Activated T-helper 2 cell treated with anti-CD3 and anti-CD28 coated beads, Interferon-gamma antibody, Interleukin-2, Interleukin-4, amounts not matched to agents 10 μg/mL and 5 μg/mL and 100 μg/mL, durations not matched to agents 14 hours and 24 hours and 36 hours (primary cell): ENCODE results near the gene HEXA. TPM values are rescaled to one million over a fixed set of nuclear protein-coding genes. Genes with fewer than 3 reads are reported as not detected.
A peak's percentile ranks its signal among the peaks of the same experiment; 100 is the strongest.

ENCODE experiments used
- DNase-seq: peaks from one replicate; pipeline ENCODE4 v3.0.0; 2021; ENCODE audit warnings: low spot score
- H3K27ac Mint-ChIP-seq: one replicate; pipeline ENCODE4 v1.8.0; 2021; ENCODE audit warnings: mixed read lengths
- H3K27me3 Mint-ChIP-seq: one replicate; pipeline ENCODE4 v1.8.0; 2021; ENCODE audit warnings: low read depth, mixed read lengths
- H3K36me3 Mint-ChIP-seq: one replicate; pipeline ENCODE4 v1.8.0; 2021; ENCODE audit warnings: low read depth, mixed read lengths
- H3K4me1 Mint-ChIP-seq: one replicate; pipeline ENCODE4 v1.8.0; 2021; ENCODE audit warnings: low read depth, mixed read lengths
- H3K4me3 Mint-ChIP-seq: one replicate; pipeline ENCODE4 v1.8.0; 2021; ENCODE audit warnings: low read depth, mild to moderate bottlenecking, moderate library complexity, mixed read lengths
- H3K9me3 Mint-ChIP-seq: one replicate; pipeline ENCODE4 v1.8.0; 2021; ENCODE audit warnings: mixed read lengths
- intact Hi-C: fragments of 100-400 bp; cut with micrococcal nuclease; formaldehyde crosslinking; loops from one replicate; pipeline ENCODE4 v1.15.1; 2023
- total RNA-seq: library from RNA; stranded (reverse); gene quantifications from 2 replicates; pipeline ENCODE4 v1.2.3, GENCODE V29; 2022

Gene HEXA
- total RNA-seq, 1 donor from 2014 or later = 63.4 TPM

DNA sequence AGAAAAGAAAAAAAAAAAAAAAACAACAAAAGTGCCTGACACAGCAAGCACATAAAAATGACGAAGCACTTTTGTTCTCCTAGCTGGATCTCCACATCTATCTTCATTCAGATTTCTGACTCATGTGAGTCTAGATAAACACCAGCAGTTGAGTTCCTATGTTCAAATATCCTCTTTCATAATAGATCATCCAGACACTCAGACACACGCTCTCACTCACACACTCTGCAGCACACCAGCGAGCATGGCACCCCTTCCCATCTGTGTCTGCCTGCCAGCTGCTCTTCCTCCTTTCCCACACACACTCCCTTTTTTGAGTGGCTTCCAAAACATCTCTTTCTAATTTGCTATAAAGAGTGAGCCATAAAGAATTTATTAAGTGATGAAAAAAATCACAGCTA lies 36.0 kb downstream of the HEXA start:
- Mint-ChIP-seq H3K4me3 (no peak overlapping the region), H3K27me3 (no peaks in the 10 kb centered on the region), H3K36me3 (peaks cover 3% of the 10 kb centered on the region), H3K9me3 (no peaks in the 10 kb centered on the region), H3K4me1 (no peaks in the 10 kb centered on the region), H3K27ac (no peak overlapping the region)
- intact Hi-C loops = no loop called here
- no peak for DNase-seq

DNA sequence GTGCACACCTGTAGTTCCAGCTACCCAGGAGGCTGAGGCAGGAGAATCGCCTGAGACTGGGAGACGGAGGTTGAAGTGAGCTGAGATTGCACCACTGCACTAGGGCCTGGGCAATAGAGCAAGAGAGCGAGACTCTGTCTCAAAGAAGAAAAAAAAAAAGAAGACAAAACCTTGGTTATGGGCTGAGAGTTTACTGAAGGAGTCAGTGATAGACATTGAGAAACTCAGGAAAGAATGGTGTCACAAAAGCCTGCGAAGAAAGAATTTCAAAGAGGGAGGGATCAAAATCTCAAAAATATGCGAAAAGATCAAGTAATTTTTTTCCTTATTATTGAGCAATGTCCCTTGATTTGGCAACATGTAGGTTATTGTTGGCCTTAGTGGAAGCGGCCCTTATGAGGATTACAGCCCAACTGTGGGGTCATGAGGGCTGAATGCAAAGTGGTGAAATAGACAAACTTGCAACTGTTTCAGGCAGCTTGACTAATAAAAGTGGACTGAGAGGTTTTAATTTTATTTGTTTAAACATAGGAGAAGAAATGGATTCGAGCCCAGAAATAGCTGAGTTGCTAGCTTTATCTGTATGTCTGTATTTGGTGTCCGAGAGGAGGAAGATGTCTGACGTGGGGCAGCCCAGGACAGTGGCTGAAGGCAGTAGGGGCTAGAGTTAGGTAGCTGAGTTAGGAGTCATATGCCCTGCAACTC lies 37.0 kb downstream of the HEXA start:
- Mint-ChIP-seq H3K27me3 (no peaks in the 10 kb centered on the region), H3K4me3 (no peak overlapping the region), H3K36me3 (peaks cover 3% of the 10 kb centered on the region), H3K27ac (no peak overlapping the region), H3K9me3 (no peaks in the 10 kb centered on the region), H3K4me1 (no peaks in the 10 kb centered on the region)
- no peak for DNase-seq
- intact Hi-C loops = no loop called here

DNA sequence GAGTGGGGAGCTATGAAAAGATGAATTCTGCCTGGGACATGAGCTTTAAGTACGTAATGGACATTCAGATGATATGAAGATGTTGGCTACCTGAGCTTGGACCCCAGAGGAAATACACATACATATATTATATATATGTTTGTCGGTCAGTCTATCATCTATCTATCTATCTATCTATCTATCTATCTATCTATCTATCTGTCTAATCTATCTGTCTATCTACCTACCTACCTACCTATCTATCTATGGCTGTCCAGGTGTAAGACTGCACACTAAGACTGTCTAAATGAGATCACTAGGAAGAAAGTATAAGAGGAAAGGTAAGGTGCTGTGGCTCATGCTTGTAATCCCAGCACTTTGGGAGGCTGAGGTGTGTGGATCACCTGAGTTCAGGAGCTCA lies 37.7 kb downstream of the HEXA start:
- Mint-ChIP-seq H3K4me3 (no peak overlapping the region), H3K9me3 (no peaks in the 10 kb centered on the region), H3K4me1 (no peaks in the 10 kb centered on the region), H3K27ac (no peak overlapping the region), H3K36me3 (no peaks in the 10 kb centered on the region), H3K27me3 (no peaks in the 10 kb centered on the region)
- intact Hi-C loops = no loop called here
- no peak for DNase-seq

DNA sequence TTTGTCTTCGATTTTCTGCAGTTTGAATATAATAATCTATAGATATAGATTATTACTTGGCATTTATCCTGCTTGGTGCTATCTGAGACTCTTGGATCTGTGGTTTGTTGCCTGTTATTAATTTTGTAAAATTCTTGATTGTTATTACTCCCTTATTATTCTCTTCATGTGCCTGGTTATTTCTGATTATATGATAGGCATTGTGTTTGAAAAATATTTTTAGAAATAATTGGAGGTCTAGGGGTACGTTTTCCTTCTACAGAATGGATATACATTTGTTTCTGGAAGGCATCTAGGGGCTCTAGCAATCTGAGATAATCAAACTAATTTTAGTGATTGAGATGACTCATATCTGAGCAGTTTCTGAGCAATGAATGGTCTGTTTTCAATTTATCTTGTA lies 41.0 kb downstream of the HEXA start:
- intact Hi-C loops = no loop called here
- H3K4me1 Mint-ChIP-seq = no peaks in the 10 kb centered on the region
- H3K4me3 Mint-ChIP-seq = no peak overlapping the region
- H3K27ac Mint-ChIP-seq = no peak overlapping the region
- H3K9me3 Mint-ChIP-seq = no peaks in the 10 kb centered on the region
- DNase-seq = no peak
- no peaks in the 10 kb centered on the region for H3K36me3 Mint-ChIP-seq
- H3K27me3 Mint-ChIP-seq = no peaks in the 10 kb centered on the region

DNA sequence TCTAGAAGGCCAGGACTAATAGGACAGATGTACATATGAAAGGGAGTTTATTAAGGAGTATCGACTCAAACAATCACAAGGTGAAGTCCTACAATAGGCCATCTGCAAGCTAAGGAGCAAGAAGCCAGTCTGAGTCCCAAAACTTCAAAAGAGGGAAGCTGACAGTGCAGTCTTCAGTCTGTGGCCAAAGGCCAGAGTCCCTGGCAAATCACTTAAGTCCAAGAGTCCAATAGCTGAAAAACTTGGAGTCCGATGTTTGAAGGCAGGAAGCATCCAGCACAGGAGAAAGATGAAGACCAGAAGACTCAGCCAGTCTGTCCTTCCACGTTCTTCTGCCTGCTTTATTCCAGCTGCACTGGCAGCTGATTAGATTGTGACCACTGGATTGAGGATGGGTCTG lies 44.8 kb downstream of the HEXA start:
- H3K27me3 Mint-ChIP-seq = no peaks in the 10 kb centered on the region
- peaks cover 3% of the 10 kb centered on the region for H3K36me3 Mint-ChIP-seq
- no peak for DNase-seq
- H3K4me3 Mint-ChIP-seq = no peak overlapping the region
- no peaks in the 10 kb centered on the region for H3K9me3 Mint-ChIP-seq
- H3K27ac Mint-ChIP-seq = no peak overlapping the region
- intact Hi-C loops = no loop called here
- H3K4me1 Mint-ChIP-seq = no peaks in the 10 kb centered on the region

DNA sequence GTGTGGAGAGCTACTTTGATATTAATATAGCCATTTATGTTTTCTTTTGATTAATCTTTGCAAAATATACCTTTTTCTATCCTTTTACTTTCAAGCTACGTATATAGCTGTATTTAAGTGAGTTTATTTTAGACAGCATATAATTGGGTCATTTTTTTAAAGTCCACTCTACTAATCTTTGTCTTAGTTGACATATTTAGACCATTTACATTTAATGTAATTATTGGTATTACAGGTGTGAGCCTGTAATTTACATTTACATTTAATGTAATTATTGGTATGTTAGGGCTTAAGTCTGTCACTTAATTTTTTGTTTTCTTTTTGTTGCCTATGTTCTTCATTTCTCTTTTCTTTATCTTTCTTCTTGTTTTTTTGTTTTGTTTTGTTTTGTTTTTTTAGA lies 52.1 kb downstream of the HEXA start:
- intact Hi-C loops = no loop called here

GRCh38 chr15:72319985-72320671 lies 55.7 kb downstream of the HEXA start, which contains the start of gene CELF6:
TSS of gene CELF6 (minus strand) at chr15:72320157. CDS start at chr15:72319874, 283 bp downstream.
- H3K9me3 Mint-ChIP-seq = peaks cover 9% of the 10 kb centered on the region
- peak; percentile 73 for DNase-seq
- peak within 1 kb of the TSS; percentile 73 for H3K4me3 Mint-ChIP-seq
- intact Hi-C loops = loop anchor here (10.0 kb wide), 2 partner anchors 275 to 355 kb away; no protein-coding TSS in a partner anchor
- no peak within 1 kb of the TSS for H3K27ac Mint-ChIP-seq
- peaks cover 19% of the 10 kb centered on the region for H3K27me3 Mint-ChIP-seq
- H3K4me1 Mint-ChIP-seq = peaks cover 16% of the 10 kb centered on the region
- H3K36me3 Mint-ChIP-seq = peaks cover 7% of the 10 kb centered on the region

More for the DNA sequence above, 52.1 kb downstream of the HEXA start:
- Mint-ChIP-seq H3K27ac (no peak overlapping the region), H3K4me1 (peaks cover 10% of the 10 kb centered on the region), H3K4me3 (no peak overlapping the region), H3K9me3 (peaks cover 9% of the 10 kb centered on the region), H3K27me3 (peaks cover 12% of the 10 kb centered on the region), H3K36me3 (peaks cover 10% of the 10 kb centered on the region)
- DNase-seq = no peak

- H3K27me3 Mint-ChIP-seq = peaks cover 19% of the 10 kb centered on the region
- peaks cover 16% of the 10 kb centered on the region for H3K4me1 Mint-ChIP-seq
- H3K27ac Mint-ChIP-seq = no peak overlapping the region
- intact Hi-C loops = loop anchor here (10.0 kb wide), 2 partner anchors 275 to 355 kb away; no protein-coding TSS in a partner anchor
- peak overlapping the region; percentile 62 for H3K4me3 Mint-ChIP-seq
- DNase-seq = peak; percentile 39
- H3K9me3 Mint-ChIP-seq = peaks cover 7% of the 10 kb centered on the region
- H3K36me3 Mint-ChIP-seq = peaks cover 5% of the 10 kb centered on the region
Measured at GRCh38 chr15:72319360-72319984, 56.3 kb downstream of the HEXA start.

DNA sequence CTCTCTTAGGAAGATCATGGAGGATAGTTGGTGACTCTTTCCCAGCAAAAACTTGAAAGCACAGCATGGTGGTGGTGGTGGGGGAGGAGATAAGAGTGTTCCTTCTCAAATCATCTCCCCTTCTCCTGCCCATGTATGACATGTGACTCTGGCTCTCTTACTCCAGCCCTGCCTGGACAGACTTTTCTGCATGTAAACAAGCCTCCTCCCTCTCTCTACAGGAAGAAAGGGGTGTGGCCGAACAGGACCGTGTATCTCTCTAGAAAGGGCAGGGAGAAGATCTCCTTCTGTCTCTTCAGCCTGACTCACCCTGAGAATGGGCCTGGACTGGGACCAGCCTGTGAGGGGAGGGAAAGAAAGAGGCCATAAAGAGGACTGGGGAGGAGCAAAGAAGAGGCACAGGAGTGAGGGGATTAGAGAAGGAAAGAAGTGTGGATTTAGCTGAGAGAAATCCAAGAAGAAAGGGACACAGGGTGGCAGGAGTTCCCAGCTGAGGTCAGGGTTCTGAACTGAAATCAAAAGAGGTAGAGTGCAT lies 57.3 kb downstream of the HEXA start:
- intact Hi-C loops = loop anchor here (10.0 kb wide), 2 partner anchors 276 to 356 kb away; no protein-coding TSS in a partner anchor
- H3K27ac Mint-ChIP-seq = no peak overlapping the region

DNA sequence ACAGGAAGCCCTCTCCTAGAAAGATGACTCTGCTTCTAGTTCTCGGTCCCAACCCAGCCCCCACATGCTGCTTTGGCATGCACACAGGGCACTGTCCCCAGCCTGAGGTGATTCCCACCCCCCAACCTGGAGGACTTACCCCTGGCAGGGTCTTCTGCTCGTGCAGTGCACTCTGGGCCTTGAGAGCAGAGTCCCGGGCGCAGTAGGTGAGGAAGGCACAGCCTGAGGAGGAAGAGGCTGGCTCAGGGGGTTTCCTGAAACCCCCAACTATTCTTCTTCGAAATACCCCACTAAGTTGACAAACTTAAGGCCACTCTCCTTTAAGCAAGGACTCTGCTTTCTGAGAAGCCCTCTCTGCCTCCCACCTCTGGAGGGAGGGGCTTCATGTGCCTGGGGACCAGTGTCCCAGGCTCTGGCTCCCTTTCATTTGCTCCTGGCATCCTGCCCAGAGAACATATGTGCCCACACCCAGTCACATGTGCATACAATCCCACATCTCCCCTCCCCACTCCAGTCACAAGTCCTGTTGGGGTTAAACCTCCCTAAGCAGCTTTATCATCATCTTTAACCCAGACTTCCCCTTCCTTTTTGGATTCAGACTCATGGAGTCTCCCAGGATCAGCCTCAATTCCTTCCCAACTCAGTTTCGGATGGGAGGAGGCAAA lies 60.0 kb downstream of the HEXA start:
- no peak for DNase-seq
- Mint-ChIP-seq H3K27me3 (peaks cover 18% of the 10 kb centered on the region), H3K4me3 (no peak overlapping the region), H3K9me3 (no peaks in the 10 kb centered on the region), H3K36me3 (no peaks in the 10 kb centered on the region), H3K27ac (no peak overlapping the region), H3K4me1 (peaks cover 15% of the 10 kb centered on the region)
- intact Hi-C loops = loop anchor here (10.0 kb wide), 2 partner anchors 279 to 359 kb away; no protein-coding TSS in a partner anchor

More for the DNA sequence above, 57.3 kb downstream of the HEXA start:
- Mint-ChIP-seq H3K4me3 (peak overlapping the region; percentile 62), H3K9me3 (no peaks in the 10 kb centered on the region), H3K4me1 (peaks cover 16% of the 10 kb centered on the region), H3K27me3 (peaks cover 19% of the 10 kb centered on the region), H3K36me3 (no peaks in the 10 kb centered on the region)
- no peak for DNase-seq

DNA sequence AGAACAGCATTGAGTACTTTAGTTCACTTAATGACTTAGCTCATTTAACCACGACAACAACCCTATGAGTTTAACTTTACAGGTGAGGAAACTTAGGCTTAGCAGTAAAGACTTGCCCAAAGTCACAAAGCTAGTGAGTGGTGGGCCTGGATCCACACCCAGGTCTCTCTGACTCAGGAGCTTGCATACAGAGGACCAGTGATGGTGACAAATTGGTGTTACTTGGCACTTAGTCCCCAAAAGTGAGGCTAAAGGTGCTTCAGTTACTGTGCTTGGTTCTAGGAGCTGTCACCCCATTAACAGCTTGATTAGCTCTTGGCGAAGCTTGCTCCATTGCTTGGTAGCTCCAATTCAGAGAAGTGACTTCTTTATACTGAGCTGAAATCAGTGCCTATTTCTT lies 61.9 kb downstream of the HEXA start:
- H3K4me1 Mint-ChIP-seq = peaks cover 7% of the 10 kb centered on the region
- H3K9me3 Mint-ChIP-seq = no peaks in the 10 kb centered on the region
- H3K27me3 Mint-ChIP-seq = peaks cover 9% of the 10 kb centered on the region
- no peak for DNase-seq
- no peak overlapping the region for H3K4me3 Mint-ChIP-seq
- intact Hi-C loops = loop anchor here (10.0 kb wide), 2 partner anchors 281 to 361 kb away; no protein-coding TSS in a partner anchor
- H3K36me3 Mint-ChIP-seq = no peaks in the 10 kb centered on the region
- no peak overlapping the region for H3K27ac Mint-ChIP-seq

DNA sequence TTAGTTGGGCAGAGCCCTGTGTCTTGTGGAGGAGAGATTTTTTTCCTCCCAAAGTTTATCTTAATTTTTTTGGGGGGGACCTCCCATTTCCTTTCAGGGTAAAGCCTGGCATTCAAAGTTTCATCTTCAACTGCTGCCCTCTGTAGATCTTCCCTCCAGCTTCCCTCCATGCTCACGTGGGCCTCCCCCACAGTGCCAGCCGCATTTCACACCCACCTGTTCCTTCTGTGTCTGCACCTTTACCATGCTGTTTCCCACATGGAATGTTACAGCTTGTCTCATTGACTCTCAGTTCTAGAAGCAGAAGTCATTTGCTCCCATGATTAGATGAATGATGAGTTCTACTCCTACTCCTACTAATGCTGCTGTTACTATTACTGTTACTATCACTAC lies 62.4 kb downstream of the HEXA start:
- intact Hi-C loops = loop anchor here (10.0 kb wide), 2 partner anchors 281 to 361 kb away; no protein-coding TSS in a partner anchor
- Mint-ChIP-seq H3K27me3 (peaks cover 5% of the 10 kb centered on the region), H3K4me3 (no peak overlapping the region), H3K9me3 (no peaks in the 10 kb centered on the region), H3K27ac (no peak overlapping the region), H3K36me3 (no peaks in the 10 kb centered on the region), H3K4me1 (peaks cover 4% of the 10 kb centered on the region)
- no peak for DNase-seq
